ENCODE data around the gene AP2A1.

AP2A1 gene

GRCh38 chr19:49766007-49766929 is 533 bp upstream of the AP2A1 start:
- DNase-seq = peak; percentile 100

DNA sequence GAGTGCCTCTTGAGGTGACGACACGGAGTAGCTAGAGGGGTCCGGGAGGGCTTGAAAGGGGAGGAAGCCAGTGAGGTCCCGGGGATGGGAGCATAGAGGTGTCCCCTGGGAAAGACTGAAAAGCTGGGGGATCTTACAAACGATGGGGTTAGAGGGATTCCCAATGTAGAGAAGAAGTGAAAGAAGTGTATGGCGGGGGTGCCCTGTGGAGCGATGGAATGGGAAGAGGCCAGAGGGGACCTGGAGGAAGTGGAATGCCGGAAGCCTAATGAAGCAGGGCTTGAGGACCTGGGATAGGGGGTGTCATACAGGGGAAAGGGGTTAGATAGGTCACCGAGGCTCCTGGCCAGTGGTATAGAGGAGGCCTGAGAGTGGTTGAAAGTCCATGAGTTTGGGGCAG is 580 bp downstream of the AP2A1 start:
- no peak for DNase-seq

DNA sequence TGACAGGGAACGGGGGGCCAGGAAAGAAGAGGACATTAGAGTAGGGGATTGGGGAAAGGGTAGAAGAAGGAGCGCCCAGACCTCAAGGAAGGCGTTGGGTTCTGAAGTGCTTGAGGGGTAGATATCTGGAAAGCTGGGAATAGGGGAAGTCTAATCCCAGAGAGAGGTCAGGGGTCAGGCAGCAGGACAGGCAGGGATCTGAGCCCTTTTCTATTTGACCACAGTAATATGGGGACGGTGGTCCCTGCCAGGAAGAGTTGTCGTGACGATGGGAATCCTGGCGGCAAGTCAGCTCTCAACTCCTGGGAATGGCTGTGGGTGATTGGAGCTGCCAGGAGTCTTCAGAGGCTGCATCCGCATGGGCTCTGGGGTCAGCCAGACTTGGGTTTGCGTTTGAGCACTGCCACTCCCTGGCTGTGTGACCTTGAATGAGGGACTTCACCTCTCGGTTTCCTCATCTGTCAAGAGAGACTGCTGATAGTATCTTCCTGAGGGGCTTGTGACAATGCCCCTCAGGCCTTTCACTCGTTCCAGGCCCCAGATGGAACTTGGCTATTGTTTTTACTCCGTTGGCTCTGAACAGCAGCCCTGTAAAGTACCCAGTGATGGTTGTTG is 1.3 kb downstream of the AP2A1 start:
- DNase-seq = no peak

DNA sequence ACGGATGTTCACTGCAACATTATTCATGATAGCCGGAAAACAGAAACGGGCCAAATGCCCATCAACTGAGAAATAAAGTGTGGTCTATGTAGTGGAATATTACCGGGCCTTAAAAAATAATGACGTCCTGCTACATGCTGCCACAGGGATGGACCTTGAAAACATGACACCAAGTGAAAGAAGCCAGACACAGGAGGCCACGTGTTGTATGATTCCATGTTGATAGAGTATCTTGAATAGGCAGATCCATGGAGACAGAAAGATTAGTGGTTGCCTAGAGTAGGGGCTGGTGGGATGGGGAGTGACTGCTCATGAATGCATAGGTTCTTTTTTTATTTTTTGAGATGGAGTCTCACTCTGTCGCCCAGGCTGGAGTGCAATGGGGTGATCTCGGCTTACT is 3.7 kb downstream of the AP2A1 start:
- DNase-seq = no peak

- DNase-seq = no peak
Observed at GRCh38 chr19:49771674-49772139, 4.9 kb downstream of the AP2A1 start.

DNA sequence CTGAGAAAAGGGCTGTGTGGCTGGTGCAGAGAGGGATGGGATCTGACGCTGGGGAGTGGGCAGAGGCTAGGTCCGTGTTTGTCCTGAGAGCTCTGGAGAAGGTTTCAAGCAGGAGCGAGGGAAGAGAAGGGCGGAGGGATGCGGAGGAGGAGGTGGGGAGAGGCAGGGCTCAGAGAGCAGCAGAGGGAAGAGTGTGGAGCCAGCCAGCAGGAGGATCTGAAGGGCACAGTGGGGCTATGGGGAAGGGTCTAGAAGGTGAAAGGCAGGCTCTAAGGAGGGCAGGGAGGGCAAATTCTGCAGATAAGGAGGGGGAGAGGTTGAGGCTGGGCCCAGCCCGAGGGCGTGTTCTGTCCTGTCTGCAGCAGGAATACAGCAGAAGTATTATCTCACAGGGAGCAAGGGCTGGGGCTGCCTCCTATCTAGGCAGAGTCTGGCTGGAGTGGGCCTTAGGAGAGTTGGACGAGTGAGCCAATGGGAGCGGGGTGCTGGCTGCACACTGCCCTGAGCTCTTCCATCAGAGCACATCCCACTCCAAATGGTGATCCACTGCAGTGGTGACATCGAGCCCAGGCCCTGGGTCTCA is 6.1 kb downstream of the AP2A1 start:
- no peak for DNase-seq

- no peak for DNase-seq
Observed at GRCh38 chr19:49773663-49774350, 7.0 kb downstream of the AP2A1 start.

- DNase-seq = no peak
Observed at GRCh38 chr19:49774969-49775368, 8.2 kb downstream of the AP2A1 start.

- no peak for DNase-seq
Observed at GRCh38 chr19:49775742-49776370, 9.1 kb downstream of the AP2A1 start.

DNA sequence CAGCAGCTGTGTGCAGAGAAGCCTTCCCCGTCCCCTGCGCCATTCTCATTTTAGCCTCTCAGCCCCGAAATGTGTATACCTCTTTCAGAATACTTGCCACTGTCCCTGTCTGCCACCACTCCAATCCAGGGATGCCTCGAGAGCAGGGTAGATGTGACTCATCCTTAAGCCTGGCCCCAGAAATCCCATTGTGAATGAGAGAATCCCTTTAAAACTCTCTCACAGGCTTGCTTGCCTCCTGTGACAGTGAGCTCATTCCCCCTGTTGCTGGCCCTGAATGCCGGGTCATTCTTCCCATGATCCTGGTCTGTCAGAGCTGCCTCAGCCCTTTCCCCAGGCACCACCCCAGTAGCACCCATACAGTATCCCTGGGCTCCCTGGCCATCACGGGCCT is 9.6 kb downstream of the AP2A1 start:
- DNase-seq = no peak

- DNase-seq = no peak
Observed at GRCh38 chr19:49779731-49780555, 13.1 kb downstream of the AP2A1 start.

- no peak for DNase-seq
Observed at GRCh38 chr19:49780861-49781260, 14.1 kb downstream of the AP2A1 start.

- DNase-seq = no peak
Observed at GRCh38 chr19:49781394-49781793, 14.6 kb downstream of the AP2A1 start.

DNA sequence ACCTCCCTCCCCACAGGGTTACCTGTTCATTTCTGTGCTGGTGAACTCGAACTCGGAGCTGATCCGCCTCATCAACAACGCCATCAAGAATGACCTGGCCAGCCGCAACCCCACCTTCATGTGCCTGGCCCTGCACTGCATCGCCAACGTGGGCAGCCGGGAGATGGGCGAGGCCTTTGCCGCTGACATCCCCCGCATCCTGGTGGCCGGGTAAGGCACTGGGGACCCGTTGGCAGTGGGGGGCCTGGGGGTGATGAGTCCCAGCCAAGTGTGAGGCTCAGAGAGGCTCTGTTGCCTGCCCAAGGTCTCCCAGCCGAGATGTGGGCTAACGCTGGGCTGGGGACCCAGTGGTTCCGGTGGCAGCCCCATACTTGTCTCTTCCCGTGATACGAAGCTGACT is 15.7 kb downstream of the AP2A1 start:
- no peak for DNase-seq

- no peak for DNase-seq
Observed at GRCh38 chr19:49786376-49786820, 19.6 kb downstream of the AP2A1 start.

- DNase-seq = no peak
Observed at GRCh38 chr19:49787746-49788145, 20.9 kb downstream of the AP2A1 start.

- DNase-seq = no peak
Observed at GRCh38 chr19:49788857-49789256, 22.1 kb downstream of the AP2A1 start.

- DNase-seq = no peak
Observed at GRCh38 chr19:49790866-49791265, 24.1 kb downstream of the AP2A1 start.

GRCh38 chr19:49791776-49792445 is 25.1 kb downstream of the AP2A1 start:
- no peak for DNase-seq

DNA sequence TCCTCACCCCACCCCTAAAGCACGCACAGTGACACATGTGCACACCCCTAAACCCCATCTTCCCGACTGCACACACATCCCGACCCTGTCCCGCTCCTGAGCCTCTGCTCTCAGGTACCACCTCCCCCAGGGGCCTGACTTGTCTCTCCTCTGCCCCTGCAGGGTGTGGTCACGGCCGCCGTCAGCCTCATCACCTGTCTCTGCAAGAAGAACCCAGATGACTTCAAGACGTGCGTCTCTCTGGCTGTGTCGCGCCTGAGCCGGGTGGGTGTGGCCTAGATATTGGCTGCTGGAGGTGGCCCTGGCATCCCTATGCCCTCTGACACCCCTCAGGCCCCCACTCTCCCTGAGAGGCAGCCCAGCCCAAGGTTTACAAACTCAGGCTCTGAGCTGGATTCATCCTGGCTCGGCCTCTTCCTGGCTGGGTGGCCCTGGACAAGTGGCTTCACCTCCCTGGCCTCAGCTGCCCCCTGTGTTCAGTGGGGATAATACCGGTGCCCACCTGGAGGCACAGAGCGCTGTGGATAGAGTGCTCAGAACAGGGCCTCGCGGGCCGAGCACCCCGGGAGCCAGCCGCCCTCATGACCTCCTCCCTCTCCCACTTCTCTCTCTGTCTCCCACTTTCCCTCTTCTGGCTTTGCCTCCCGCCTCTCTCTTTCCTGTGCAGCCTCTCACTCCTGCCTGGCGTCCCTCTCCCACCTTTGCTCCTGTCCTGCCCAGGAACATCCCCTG is 26.2 kb downstream of the AP2A1 start:
- DNase-seq = no peak

DNA sequence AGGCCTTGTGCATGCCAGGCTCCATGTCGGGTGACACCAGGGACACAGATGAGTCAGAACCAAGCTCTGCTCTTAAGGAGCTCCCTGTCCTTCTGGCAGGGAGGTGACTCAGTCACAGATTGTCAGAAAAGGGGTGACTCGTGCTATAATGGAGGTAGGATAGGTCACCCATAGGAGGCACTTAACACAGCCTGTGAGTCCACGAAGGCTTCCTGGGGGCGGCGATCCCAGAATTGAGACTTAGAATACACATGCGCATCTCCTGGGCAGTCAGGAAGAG is 26.7 kb downstream of the AP2A1 start:
- no peak for DNase-seq

All from left hindlimb (tissue), 1 donor.